GM18951 (cell line): ENCODE measurements around the gene RHAG.

Experiments used
- POLR2A ChIP-seq: IDR thresholded peaks from 4 replicates; pipeline ENCODE4 v1.6.1; 2011; ENCODE audit warnings: mild to moderate bottlenecking; ENCODE audit not compliant: insufficient read length, insufficient read depth; ENCODE audit errors: extremely low read depth
- in situ Hi-C: fragments of 300-500 bp; cut with MboI; formaldehyde crosslinking; loops from one replicate; pipeline ENCODE4 v1.12.0; 2022; ENCODE audit warnings: low sequenced_read_pairs, mixed read lengths, inconsistent platforms; ENCODE audit not compliant: unreplicated experiment

RHAG gene

DNA sequence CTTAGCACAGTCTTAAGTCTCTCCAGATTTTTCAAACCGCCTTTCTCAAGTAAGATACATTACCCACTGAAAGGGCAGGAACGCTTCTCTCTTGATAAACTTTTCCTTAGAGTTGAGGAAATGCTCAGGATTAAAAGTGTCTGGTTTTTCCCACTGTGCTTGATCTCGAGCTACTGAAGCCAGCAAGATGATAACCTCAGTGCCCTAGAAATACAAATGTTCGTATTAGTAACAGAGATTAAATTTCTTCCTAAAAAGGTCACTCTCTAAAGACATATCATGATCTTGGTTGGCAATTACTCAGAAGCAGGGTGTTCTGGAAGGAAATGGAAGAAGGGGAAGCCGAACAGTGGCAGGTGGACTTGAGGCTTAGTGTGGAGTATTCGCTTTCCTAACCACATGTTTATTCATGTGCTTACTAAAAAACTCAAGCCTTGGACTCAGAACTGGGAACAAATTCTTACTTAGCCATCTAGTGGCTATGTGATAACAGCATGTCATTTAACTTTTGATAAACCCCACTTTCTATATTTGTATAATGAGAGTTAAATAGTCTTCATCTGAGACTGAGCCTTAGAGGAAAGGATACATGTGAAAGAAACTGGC is 66.1 kb downstream of the RHAG start:
- TF ChIP-seq POLR2A: no peak
- in situ Hi-C loops: no loop called here

GRCh38 chr6:49565855-49566254 is 70.8 kb downstream of the RHAG start:
- in situ Hi-C loops: no loop called here

GRCh38 chr6:49565261-49565660 is 71.4 kb downstream of the RHAG start:
- no peak for TF ChIP-seq POLR2A
- in situ Hi-C loops: no loop called here

More at GRCh38 chr6:49565855-49566254, 70.8 kb downstream of the RHAG start:
- TF ChIP-seq POLR2A: no peak

GRCh38 chr6:49564552-49564951 is 72.1 kb downstream of the RHAG start:
- in situ Hi-C loops: no loop called here

DNA sequence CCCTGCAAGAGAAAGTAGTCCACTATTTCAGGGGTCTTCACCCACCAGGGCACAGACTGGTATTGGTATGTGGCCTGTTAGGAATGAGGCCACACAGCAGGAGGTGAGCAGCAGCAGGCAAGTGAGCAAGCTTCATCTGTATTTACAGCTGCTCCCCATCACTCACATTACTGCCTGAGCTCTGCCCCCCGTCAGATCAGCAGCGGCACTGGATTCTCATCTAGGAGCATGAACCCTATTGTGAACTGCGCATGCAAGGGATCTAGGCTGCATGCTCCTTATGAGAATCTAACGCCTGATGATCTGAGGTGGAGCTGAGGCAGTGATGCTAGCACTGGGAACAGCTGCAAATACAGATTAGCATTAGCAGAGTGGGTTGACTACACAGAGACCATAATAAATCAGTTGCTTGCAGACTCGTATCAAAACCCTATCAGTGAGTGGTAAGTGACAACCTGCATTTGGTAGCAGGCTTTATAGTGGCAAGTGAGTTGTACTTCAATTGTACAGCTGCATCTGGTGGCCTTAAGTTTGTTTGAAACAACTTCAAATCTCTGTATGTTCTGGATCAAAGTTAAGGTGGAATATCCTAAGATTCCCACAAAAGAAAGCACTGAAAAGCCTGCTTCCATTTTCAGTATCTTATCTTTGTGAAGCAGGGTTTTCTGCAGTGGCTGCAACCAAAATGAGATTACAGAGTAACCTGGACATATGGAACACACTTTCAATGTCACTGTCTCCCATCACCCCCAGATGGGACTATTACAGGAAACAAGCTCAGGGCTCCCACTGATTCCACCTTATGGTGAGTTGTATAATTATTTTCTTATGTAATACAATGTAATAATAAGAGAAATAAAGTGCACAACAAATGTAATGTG is 73.4 kb downstream of the RHAG start:
- in situ Hi-C loops: no loop called here
- no peak for TF ChIP-seq POLR2A

More at GRCh38 chr6:49564552-49564951, 72.1 kb downstream of the RHAG start:
- TF ChIP-seq POLR2A: no peak

- no peak for TF ChIP-seq POLR2A
- in situ Hi-C loops: no loop called here
Measured at GRCh38 chr6:49558238-49558637, 78.4 kb downstream of the RHAG start.

GRCh38 chr6:49557177-49557576 is 79.5 kb downstream of the RHAG start:
- in situ Hi-C loops: no loop called here
- no peak for TF ChIP-seq POLR2A

DNA sequence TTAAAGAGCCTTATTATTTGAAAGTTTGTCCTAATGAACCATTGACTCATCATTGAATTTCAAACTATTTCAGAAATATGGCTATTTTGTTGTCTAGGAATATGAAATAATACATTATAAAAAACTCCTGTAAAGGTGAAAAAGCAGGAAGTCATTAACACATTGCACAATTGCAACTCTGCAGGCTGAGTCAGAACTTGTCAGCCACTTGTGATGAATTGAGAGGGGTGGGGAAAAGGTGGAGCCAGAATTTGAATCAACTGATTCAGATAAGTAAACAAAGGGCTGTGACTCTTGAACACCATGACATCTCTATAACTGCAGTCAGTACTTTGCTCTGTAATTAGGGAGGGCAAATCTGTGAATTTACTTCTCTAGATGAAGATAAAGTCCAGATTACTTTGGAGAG is 80.2 kb downstream of the RHAG start:
- TF ChIP-seq POLR2A: no peak
- in situ Hi-C loops: no loop called here

DNA sequence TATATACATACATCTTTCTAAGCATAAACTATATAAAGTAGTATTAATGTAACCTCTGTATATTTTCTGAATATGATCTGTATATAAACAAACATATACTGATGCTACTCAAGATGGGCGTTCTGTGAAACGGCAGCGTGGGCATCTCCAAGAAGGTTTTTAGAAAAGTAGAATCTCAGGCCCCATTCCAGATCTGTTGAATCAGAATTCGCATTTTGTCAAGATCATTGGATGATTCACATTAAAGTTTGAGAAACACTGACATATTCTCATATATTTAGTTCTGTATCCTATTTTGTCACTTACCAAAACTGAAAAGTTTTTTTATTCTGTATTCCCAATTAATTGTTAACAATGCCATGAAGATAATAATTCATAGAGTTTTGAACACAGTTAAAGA is 80.7 kb downstream of the RHAG start:
- in situ Hi-C loops: no loop called here
- no peak for TF ChIP-seq POLR2A
